Adipocyte (in vitro differentiated cells): ENCODE measurements around the gene PNPT1.
A peak's percentile ranks its signal among the peaks of the same experiment; 100 is the strongest.
"Not testable (repeated sequence)": the region's sequence is repeated elsewhere in the genome, so short reads cannot be mapped to it uniquely, and the experiment has no call there.

ENCODE experiments used
- DNase-seq: peaks from one replicate; pipeline ENCODE4 v3.0.0-alpha.2; 2015; ENCODE audit warnings: low read depth
- H3K27me3 ChIP-seq: replicated peaks from 2 replicates; pipeline ENCODE4 v1.7.0; 2013; ENCODE audit warnings: mild to moderate bottlenecking, low read length, moderate library complexity; ENCODE audit not compliant: control insufficient read depth, insufficient read depth
- H3K36me3 ChIP-seq: 2 replicates; pipeline ENCODE4 v1.7.0; 2013; ENCODE audit warnings: low read length, mild to moderate bottlenecking, moderate library complexity; ENCODE audit not compliant: control insufficient read depth, insufficient read depth, severe bottlenecking
- H3K4me1 ChIP-seq: 2 replicates; pipeline ENCODE4 v1.7.0; 2013; ENCODE audit warnings: mild to moderate bottlenecking, low read length, moderate library complexity; ENCODE audit not compliant: control insufficient read depth, insufficient read depth
- H3K4me3 ChIP-seq: 2 replicates; pipeline ENCODE4 v1.7.0; 2013; ENCODE audit warnings: mild to moderate bottlenecking, low read length, moderate library complexity
- H3K9ac ChIP-seq: 2 replicates; pipeline ENCODE4 v1.7.0; 2013; ENCODE audit warnings: mild to moderate bottlenecking, low read length, moderate library complexity
- H3K9me3 ChIP-seq: 2 replicates; pipeline ENCODE4 v1.7.0; 2013; ENCODE audit warnings: mild to moderate bottlenecking, low read length, moderate library complexity; ENCODE audit not compliant: control insufficient read depth

Gene PNPT1

DNA sequence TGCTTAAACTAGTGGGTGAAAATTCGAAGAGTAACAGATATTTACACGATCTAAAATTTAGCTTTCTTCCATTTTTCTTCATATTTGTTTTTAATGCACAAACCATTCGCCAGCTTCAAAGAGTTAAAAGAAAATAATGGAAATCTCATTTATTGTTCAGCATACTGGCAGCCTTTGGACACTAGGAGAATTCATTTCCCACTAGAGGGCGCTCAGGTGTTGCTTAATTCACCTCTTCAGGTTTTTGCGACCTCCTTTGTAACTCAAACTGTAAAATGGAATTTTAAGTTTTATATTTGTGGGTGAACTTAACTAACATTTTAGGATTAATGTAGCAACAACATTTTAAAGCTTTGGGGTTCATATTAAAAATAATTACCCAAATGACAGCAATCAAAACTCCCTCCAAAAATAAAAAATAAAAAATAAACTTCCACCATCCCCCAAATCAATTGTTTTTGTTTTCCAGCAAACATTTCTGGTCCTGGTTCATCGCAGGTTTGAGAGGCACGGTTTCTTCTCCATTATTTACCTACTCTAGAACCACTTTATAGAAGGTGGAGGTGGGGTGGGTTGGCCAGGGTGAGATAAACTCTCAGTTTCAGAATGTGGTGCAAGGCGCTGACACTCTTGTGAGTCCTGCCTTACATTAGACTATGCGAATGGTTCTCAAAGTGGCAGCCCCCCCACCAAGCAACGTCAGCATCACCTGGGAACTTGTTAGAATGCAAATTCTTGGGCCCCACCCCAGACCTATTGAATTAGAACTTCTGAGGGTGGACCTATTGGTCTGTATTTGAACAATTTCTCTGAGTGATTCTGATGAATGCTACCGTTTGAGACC is 24.7 kb upstream of the PNPT1 start:
- no peaks in the 10 kb centered on the region for H3K4me1 ChIP-seq
- H3K4me3 ChIP-seq = no peak overlapping the region
- no peaks in the 10 kb centered on the region for H3K36me3 ChIP-seq
- H3K9me3 ChIP-seq = no peaks in the 10 kb centered on the region
- H3K27me3 ChIP-seq = peaks cover 8% of the 10 kb centered on the region
- peak overlapping the region; percentile 25 for H3K9ac ChIP-seq
- DNase-seq = peak; percentile 95

DNA sequence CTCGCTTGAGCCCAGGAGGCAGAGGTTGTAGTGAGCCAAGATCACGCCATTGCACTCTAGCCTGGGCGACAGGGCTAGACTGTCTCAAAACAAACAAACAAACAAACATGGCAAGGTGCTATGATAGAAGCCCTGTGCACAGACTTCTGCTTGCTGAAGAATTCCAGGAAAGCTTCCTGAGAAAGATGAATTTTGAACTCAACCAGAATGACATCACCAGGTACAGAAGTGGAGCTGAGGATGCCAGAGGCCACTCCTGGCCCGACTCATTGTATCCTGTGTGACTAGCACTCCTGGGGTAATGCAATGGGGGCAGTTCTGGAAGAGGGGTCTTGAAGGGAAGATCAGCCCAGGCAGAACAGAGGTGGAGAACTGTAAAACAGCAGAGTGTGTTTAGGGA is 22.0 kb upstream of the PNPT1 start:
- Histone ChIP-seq H3K36me3 (no peaks in the 10 kb centered on the region), H3K9me3 (no peaks in the 10 kb centered on the region), H3K4me3 (no peak overlapping the region), H3K27me3 (peaks cover 8% of the 10 kb centered on the region), H3K9ac (no peak overlapping the region), H3K4me1 (no peaks in the 10 kb centered on the region)
- no peak for DNase-seq

DNA sequence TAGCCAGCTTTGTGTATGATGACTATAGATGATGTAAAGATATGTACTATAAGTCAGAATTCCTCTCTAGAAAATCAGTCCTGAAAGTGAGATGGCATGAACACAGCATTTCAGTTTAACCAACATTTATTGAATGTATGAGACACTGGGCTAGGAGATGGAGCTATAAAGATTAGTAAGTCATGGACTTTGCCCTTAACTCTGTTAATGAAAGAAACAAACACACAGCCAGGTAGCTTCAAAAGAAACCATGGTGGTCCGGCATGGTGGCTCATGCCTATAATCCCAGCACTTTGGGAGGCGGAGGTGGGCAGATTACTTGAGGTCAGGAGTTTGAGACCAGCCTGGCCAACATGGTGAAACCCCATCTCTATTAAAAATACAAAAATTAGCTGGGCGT is 21.5 kb upstream of the PNPT1 start:
- H3K4me1 ChIP-seq, DNase-seq, H3K27me3 ChIP-seq, H3K9ac ChIP-seq, H3K4me3 ChIP-seq, H3K36me3 ChIP-seq, H3K9me3 ChIP-seq: not testable (repeated sequence)

DNA sequence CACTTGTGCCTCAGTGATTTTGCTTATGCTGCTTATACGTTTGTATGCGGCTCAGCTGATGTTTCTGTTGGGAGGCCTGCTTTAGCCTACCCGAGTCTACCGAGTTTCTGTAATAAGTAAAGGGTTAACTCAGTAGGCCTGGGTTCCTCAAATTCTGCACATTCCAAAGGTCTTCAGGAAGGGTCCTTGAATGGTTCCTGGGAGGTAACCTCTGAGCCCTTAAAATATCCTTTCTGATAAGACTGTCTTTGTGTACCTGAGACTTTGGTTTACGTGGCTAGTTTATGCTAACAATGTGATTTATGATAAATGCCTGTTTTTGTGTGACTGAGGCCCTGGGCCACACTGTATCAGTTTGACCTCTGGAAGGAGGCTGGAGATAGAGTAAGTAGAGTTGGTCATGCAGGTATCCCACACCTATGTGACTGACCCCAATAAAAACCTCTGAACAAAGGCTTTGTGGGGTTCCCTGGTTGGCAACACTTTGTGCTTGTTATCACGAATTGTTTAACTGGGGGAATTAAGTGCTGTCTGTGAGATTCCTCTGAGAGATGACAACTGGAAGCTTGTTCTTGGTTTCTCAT is 18.9 kb upstream of the PNPT1 start:
- Histone ChIP-seq H3K27me3 (peaks cover 8% of the 10 kb centered on the region), H3K36me3 (no peaks in the 10 kb centered on the region), H3K9me3 (no peaks in the 10 kb centered on the region), H3K4me3 (no peak overlapping the region), H3K4me1 (no peaks in the 10 kb centered on the region), H3K9ac (no peak overlapping the region)
- DNase-seq = no peak

DNA sequence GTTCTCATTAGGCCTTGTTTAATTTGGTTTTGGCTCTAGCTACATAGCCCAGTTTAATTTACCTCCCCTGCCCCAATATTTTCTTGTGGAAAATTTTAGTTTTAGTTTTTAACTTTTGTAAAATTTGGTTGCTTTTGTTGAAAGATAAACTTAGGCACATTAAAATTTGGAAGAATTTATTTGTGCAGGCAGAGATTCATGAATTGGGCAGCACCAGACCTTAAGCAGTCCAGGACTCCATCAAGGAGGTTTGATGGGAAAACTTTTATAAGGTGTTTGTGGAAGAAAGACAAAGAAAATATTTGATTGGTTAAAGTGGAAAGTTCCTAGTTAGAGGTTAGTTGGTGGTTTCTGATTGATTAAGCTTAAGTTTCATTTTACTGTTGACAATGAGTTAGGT is 16.4 kb upstream of the PNPT1 start:
- H3K4me1 ChIP-seq = no peaks in the 10 kb centered on the region
- no peaks in the 10 kb centered on the region for H3K27me3 ChIP-seq
- H3K9ac ChIP-seq = no peak overlapping the region
- no peaks in the 10 kb centered on the region for H3K36me3 ChIP-seq
- no peaks in the 10 kb centered on the region for H3K9me3 ChIP-seq
- DNase-seq = no peak
- no peak overlapping the region for H3K4me3 ChIP-seq

DNA sequence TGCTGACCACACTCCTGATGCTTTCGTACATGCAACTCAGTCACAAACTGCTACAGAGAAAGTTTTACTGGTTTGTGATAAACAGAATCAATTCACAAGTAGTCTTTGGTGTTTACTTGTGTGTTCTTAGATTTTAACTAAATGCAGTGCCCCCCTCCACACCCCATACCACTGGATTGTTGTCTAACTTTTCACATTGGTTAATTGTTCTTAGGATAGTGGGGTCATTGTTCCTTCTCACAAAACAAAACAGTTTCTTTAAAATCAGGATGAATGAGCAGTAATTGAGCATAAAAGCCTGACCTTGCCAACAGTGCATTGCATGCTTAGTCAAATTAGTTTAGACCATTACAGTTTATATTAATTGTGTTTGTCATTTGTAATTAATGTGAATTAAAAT is 14.1 kb upstream of the PNPT1 start:
- no peak overlapping the region for H3K4me3 ChIP-seq
- H3K9ac ChIP-seq = no peak overlapping the region
- no peaks in the 10 kb centered on the region for H3K36me3 ChIP-seq
- no peaks in the 10 kb centered on the region for H3K9me3 ChIP-seq
- peaks cover 16% of the 10 kb centered on the region for H3K27me3 ChIP-seq
- no peaks in the 10 kb centered on the region for H3K4me1 ChIP-seq
- DNase-seq = no peak

DNA sequence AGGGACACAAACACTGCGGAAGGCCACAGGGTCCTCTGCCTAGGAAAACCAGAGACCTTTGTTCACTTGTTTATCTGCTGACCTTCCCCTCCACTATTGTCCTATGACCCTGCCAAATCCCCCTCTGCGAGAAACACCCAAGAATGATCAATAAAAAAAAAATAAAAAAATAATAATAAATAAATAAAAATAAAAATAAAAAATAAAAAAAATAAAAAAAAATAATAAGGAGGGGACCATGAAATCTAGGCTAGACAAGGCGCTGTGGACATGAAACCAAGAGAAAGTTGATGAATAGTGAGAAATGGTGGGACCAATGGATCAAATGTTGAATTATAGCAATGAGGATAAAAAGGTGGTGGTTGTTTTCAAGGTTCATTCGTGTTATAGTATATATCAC is 12.6 kb upstream of the PNPT1 start:
- not testable (repeated sequence) for H3K9ac ChIP-seq, H3K4me1 ChIP-seq, H3K9me3 ChIP-seq, DNase-seq, H3K4me3 ChIP-seq, H3K36me3 ChIP-seq
- H3K27me3 ChIP-seq = peaks cover 27% of the 10 kb centered on the region

DNA sequence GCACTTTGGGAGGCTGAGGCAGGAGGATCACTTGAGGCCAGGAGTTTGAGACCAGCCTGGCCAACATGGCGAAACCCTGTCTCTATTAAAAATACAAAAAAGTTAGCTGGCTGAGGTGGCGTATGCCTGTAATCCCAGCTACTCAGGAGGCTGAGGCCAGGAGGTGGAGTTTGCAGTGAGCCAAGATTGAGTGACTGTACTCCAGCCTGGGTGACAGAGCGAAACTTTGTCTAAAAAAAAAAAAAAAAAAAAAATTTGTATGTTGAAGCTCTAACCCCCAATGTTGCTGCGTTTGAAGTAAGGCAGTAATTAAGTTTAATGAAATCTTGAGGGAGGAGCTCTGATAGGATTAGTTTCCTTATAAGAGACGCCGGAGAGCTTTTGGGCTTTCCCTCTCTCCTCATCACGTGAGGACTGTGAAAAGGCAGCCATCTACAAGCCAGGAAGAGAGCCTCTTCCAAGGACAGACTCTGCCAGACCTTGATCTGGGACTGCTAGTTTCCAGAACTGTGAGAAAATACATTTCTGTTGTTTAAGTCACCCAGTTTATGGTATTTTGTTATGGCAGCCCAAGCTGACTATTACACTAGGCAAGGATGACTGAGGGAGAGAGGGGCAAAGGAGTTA is 11.5 kb upstream of the PNPT1 start:
- H3K4me1 ChIP-seq = no peaks in the 10 kb centered on the region
- no peaks in the 10 kb centered on the region for H3K36me3 ChIP-seq
- no peak for DNase-seq
- no peak overlapping the region for H3K4me3 ChIP-seq
- H3K27me3 ChIP-seq = peaks cover 36% of the 10 kb centered on the region
- H3K9ac ChIP-seq = no peak overlapping the region
- no peaks in the 10 kb centered on the region for H3K9me3 ChIP-seq

DNA sequence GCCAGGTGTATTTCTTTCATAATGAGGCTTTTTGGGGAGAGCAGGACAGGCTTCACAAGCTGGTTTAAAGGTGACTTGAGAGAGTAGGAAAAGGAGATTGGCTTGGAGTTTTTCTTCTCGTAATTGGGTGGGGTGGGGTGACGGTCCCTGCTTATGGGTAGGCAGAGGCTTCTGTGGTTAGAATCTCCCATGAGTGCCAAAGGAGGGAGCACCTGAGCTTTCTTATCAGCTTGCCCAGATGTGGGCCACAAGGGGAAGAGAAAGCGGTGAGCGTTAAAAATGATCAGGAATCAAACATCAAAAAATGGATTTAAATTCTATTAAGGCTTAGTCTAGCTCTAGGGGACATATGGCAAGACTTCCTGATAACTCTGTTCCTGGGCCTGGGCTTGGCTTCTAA is 9.7 kb upstream of the PNPT1 start:
- no peak overlapping the region for H3K4me3 ChIP-seq

DNA sequence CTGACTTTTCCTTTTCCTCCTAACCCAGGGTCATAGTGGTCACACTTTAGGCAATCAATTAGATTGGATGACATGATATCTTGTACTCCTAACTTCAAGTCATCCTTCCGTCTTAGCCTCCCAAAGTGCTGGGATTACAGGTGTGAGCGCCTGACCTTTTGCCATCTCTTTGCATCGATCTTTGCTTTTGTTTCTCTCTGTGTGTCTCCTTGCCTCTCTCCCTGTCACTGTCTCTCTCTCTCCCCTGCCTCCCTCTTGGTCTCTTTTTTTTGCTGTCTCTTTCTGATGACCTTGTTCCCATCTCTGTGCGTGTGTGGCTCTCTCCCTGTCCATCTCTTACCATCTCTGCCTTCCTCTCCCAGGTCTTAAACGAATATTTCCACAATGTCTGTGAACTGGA is 904 bp downstream of the PNPT1 start:
- H3K27me3 ChIP-seq, DNase-seq, H3K9me3 ChIP-seq, H3K4me1 ChIP-seq, H3K36me3 ChIP-seq: not testable (repeated sequence)
- H3K9ac ChIP-seq = peak overlapping the region; percentile 84
- H3K4me3 ChIP-seq = peak overlapping the region; percentile 92

More for the DNA sequence above, 9.7 kb upstream of the PNPT1 start:
- H3K9ac ChIP-seq = no peak overlapping the region
- H3K27me3 ChIP-seq = peaks cover 50% of the 10 kb centered on the region
- H3K36me3 ChIP-seq = no peaks in the 10 kb centered on the region
- no peaks in the 10 kb centered on the region for H3K4me1 ChIP-seq
- no peaks in the 10 kb centered on the region for H3K9me3 ChIP-seq
- no peak for DNase-seq

DNA sequence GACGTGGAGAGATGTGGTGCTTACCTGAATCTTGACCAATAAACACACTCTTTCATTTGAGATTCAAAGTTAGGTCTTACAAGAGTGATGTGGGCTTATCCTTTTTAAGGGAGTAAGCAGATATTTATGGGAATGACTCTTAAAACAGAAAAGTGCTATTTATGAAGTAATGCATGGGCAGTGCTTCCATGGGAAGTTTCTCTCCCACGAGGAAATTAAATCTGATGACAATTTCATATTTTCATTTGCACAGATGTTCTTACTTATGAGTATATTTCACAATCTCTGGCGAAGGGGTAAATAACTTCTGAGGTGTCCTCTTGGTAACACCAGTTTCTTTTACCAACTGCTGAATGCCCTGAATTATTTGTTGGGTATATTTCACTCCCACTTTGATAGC is 21.0 kb downstream of the PNPT1 start:
- Histone ChIP-seq H3K4me3 (peak overlapping the region; percentile 25), H3K9ac (no peak overlapping the region), H3K36me3 (peaks cover 37% of the 10 kb centered on the region), H3K9me3 (no peaks in the 10 kb centered on the region), H3K4me1 (peaks cover 14% of the 10 kb centered on the region), H3K27me3 (no peaks in the 10 kb centered on the region)
- peak; percentile 86 for DNase-seq
